Tibial nerve (tissue), 4 donors: ENCODE measurements around the gene LINC01488.

Experiments used
- CTCF ChIP-seq, 5 experiments: fragments of 200-600 bp in 3 of 5; fragments of 450-650 bp in 2 of 5; sonication (generic) in 3 of 5; IDR thresholded peaks; one replicate each; pipeline ENCODE4 v1.5.1; 2016 to 2019; ENCODE audit warnings: antibody characterized with exemption in 5 of 5, mild to moderate bottlenecking in 3 of 5, moderate library complexity in 2 of 5
- EP300 ChIP-seq, 2 donors: sonication (generic); formaldehyde crosslinking; IDR thresholded peaks; one replicate each; pipeline ENCODE4 v1.6.1; 2017; ENCODE audit warnings: antibody characterized with exemption in 2 of 2, mild to moderate bottlenecking in 1 of 2
- POLR2A ChIP-seq, 2 donors: fragments of 450-650 bp; IDR thresholded peaks; one replicate each; pipeline ENCODE4 v1.6.1; 2017; ENCODE audit warnings: antibody characterized with exemption in 2 of 2, mild to moderate bottlenecking in 2 of 2, moderate library complexity in 2 of 2

GRCh38 chr11:69541001-69541285 lies 59.5 kb downstream of the LINC01488 start:
- TF ChIP-seq CTCF (IDR thresholded peaks at IDR 0.05): no peak
- TF ChIP-seq EP300 (IDR thresholded peaks at IDR 0.05): no peak
- TF ChIP-seq POLR2A (IDR thresholded peaks at IDR 0.05): no peak
